ENCODE data around the gene MELTF. TPM values are rescaled to one million over a fixed set of nuclear protein-coding genes. Genes with fewer than 3 reads are reported as not detected.

The MELTF gene
- polyA plus RNA-seq, 1 donor from 2014 or later, result 0.09 TPM

DNA sequence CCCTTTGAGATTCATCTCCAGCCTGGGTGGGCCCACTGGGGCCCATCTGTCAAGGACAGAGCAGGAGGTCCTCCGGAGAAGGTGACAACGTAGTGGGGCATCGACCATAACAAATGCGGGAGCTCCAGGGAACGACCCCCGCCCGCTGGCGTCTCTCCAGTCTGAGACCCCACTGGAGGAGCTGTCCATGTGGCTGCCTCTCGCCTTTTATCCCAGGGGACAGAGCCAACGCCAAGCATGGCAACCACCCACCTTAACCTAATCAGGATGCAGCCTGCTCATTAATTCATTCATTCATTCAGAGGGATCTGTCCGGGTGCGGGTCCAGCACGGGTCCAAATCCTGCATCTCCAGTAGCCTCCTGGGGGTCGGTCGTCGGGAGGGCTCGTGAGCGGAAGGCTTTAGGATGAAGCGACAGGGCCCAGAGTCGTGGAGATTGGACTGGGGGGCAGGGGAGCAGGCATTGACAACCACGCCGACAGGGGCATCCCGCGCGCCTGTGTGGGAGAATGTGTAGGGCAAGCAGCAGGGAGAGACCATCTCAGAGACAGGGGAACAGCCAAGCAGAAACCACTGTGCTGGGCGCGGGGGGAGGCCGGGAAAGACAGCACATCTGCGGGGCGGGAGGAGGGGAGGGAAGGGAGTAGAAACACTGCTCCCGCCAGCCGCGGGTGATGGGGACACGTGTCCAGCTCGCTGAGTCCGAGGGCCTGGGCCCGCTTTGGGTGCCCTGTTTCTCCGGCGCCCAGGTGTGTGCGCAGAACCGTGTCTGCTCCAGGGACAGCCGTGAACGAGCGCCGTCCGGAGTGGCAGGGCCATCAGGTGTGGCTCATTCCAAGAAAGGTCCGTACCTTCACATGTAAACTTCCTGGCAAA is 62.9 kb downstream of the MELTF start:
- Histone ChIP-seq H4K20me1 (ENCODE audit: insufficient read depth) (no peaks in the 10 kb centered on the region), H3K4me3 (ENCODE audit: low read length) (peak overlapping the region; percentile 49), H3K36me3 (ENCODE audit: insufficient read depth, low read length) (no peaks in the 10 kb centered on the region), H3K9me2 (ENCODE audit: insufficient read depth, low read length) (no peaks in the 10 kb centered on the region), H3K9ac (ENCODE audit: low read length) (no peak overlapping the region), H3K79me2 (replicated peaks; ENCODE audit: insufficient read depth, low read length) (no peaks in the 10 kb centered on the region), H3K9me3 (ENCODE audit: low read length) (peaks cover 4% of the 10 kb centered on the region), H3K4me2 (ENCODE audit: low read length) (no peak overlapping the region), H2AFZ (ENCODE audit: low read depth, low read length) (no peak overlapping the region), H3F3A (ENCODE audit: insufficient read depth, low read length, poor library complexity, severe bottlenecking) (no peaks in the 10 kb centered on the region), H3K27me3 (ENCODE audit: insufficient read depth, low read depth, low read length) (peaks cover 51% of the 10 kb centered on the region), H3K27ac (ENCODE audit: low read length) (no peak overlapping the region)
- TF ChIP-seq MXI1 (conservative IDR thresholded peaks at IDR 0.05; ENCODE audit: poor library complexity, severe bottlenecking) (no peak), POLR2AphosphoS5 (IDR thresholded peaks at IDR 0.05) (no peak), EZH2 (IDR thresholded peaks at IDR 0.05; ENCODE audit: borderline replicate concordance, insufficient read depth, low read length, poor library complexity, severe bottlenecking) (no peak), RAD21 (conservative IDR thresholded peaks at IDR 0.05) (no peak), EP300 (conservative IDR thresholded peaks at IDR 0.05; ENCODE audit: poor library complexity, severe bottlenecking) (no peak), TAF1 (IDR thresholded peaks at IDR 0.05; ENCODE audit: low read depth) (no peak), SMC3 (conservative IDR thresholded peaks at IDR 0.05; ENCODE audit: poor library complexity) (no peak)
- TF ChIP-seq, protein P1, sequence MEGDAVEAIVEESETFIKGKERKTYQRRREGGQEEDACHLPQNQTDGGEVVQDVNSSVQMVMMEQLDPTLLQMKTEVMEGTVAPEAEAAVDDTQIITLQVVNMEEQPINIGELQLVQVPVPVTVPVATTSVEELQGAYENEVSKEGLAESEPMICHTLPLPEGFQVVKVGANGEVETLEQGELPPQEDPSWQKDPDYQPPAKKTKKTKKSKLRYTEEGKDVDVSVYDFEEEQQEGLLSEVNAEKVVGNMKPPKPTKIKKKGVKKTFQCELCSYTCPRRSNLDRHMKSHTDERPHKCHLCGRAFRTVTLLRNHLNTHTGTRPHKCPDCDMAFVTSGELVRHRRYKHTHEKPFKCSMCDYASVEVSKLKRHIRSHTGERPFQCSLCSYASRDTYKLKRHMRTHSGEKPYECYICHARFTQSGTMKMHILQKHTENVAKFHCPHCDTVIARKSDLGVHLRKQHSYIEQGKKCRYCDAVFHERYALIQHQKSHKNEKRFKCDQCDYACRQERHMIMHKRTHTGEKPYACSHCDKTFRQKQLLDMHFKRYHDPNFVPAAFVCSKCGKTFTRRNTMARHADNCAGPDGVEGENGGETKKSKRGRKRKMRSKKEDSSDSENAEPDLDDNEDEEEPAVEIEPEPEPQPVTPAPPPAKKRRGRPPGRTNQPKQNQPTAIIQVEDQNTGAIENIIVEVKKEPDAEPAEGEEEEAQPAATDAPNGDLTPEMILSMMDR (IDR thresholded peaks at IDR 0.05; ENCODE audit: poor library complexity, severe bottlenecking), result no peak
- TF ChIP-seq, protein P2, sequence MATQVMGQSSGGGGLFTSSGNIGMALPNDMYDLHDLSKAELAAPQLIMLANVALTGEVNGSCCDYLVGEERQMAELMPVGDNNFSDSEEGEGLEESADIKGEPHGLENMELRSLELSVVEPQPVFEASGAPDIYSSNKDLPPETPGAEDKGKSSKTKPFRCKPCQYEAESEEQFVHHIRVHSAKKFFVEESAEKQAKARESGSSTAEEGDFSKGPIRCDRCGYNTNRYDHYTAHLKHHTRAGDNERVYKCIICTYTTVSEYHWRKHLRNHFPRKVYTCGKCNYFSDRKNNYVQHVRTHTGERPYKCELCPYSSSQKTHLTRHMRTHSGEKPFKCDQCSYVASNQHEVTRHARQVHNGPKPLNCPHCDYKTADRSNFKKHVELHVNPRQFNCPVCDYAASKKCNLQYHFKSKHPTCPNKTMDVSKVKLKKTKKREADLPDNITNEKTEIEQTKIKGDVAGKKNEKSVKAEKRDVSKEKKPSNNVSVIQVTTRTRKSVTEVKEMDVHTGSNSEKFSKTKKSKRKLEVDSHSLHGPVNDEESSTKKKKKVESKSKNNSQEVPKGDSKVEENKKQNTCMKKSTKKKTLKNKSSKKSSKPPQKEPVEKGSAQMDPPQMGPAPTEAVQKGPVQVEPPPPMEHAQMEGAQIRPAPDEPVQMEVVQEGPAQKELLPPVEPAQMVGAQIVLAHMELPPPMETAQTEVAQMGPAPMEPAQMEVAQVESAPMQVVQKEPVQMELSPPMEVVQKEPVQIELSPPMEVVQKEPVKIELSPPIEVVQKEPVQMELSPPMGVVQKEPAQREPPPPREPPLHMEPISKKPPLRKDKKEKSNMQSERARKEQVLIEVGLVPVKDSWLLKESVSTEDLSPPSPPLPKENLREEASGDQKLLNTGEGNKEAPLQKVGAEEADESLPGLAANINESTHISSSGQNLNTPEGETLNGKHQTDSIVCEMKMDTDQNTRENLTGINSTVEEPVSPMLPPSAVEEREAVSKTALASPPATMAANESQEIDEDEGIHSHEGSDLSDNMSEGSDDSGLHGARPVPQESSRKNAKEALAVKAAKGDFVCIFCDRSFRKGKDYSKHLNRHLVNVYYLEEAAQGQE (IDR thresholded peaks at IDR 0.05; ENCODE audit: borderline replicate concordance), result no peak

GRCh38 chr3:196965804-196966173 is 63.8 kb downstream of the MELTF start:
- Histone ChIP-seq H3K9ac (ENCODE audit: low read length) (no peak overlapping the region), H3K4me2 (ENCODE audit: low read length) (no peak overlapping the region), H3K36me3 (ENCODE audit: insufficient read depth, low read length) (no peaks in the 10 kb centered on the region), H3K27ac (ENCODE audit: low read length) (no peak overlapping the region), H3F3A (ENCODE audit: insufficient read depth, low read length, poor library complexity, severe bottlenecking) (no peaks in the 10 kb centered on the region), H3K4me3 (ENCODE audit: low read length) (no peak overlapping the region), H4K20me1 (ENCODE audit: insufficient read depth) (no peaks in the 10 kb centered on the region), H3K9me3 (ENCODE audit: low read length) (no peaks in the 10 kb centered on the region), H3K27me3 (ENCODE audit: insufficient read depth, low read depth, low read length) (peaks cover 42% of the 10 kb centered on the region), H2AFZ (ENCODE audit: low read depth, low read length) (no peak overlapping the region), H3K79me2 (replicated peaks; ENCODE audit: insufficient read depth, low read length) (no peaks in the 10 kb centered on the region), H3K9me2 (ENCODE audit: insufficient read depth, low read length) (no peaks in the 10 kb centered on the region)
- TF ChIP-seq MXI1 (conservative IDR thresholded peaks at IDR 0.05; ENCODE audit: poor library complexity, severe bottlenecking), result no peak
- TF ChIP-seq EP300 (conservative IDR thresholded peaks at IDR 0.05; ENCODE audit: poor library complexity, severe bottlenecking), result no peak
- TF ChIP-seq POLR2AphosphoS5 (IDR thresholded peaks at IDR 0.05), result no peak
- TF ChIP-seq, protein P2 (IDR thresholded peaks at IDR 0.05; ENCODE audit: borderline replicate concordance), result no peak
- TF ChIP-seq TAF1 (IDR thresholded peaks at IDR 0.05; ENCODE audit: low read depth), result no peak
- TF ChIP-seq, protein P1 (IDR thresholded peaks at IDR 0.05; ENCODE audit: poor library complexity, severe bottlenecking), result no peak
- TF ChIP-seq SMC3 (conservative IDR thresholded peaks at IDR 0.05; ENCODE audit: poor library complexity), result no peak
- no peak for TF ChIP-seq RAD21 (conservative IDR thresholded peaks at IDR 0.05)
- no peak for TF ChIP-seq EZH2 (IDR thresholded peaks at IDR 0.05; ENCODE audit: borderline replicate concordance, insufficient read depth, low read length, poor library complexity, severe bottlenecking)
